ENCODE measurements around the gene MAPK10.

DNA sequence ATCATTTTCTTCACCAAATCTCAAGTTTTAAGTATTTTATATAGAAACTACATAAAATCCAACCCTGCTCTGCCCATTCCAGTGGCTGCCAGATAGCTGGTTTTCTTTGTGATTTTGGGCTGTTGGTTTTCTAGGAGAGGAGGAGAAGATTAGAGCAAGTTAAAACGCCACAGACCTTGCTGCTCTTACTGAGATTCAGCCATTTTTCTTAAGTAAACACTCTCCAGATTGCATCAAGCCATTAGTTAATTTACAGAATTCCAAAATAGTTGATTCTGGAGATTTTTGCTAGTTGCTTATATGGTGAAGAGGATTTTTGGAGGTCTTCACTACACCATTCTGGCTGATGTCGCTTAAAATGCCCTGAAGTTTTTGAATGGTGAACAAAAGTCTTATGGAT, 366.2 kb downstream of the MAPK10 start:
- TF ChIP-seq EZH2 (IDR thresholded peaks at IDR 0.05; ENCODE audit: low read length, missing control alignments) (no peak), CTCF (conservative IDR thresholded peaks at IDR 0.05 in 1 of 2, IDR thresholded peaks at IDR 0.05 in 1 of 2; ENCODE audit: low read depth in 1 of 2, low read length in 2 of 2) (no peak)

All from fibroblast of lung (primary cell).